DMS79 (cell line): ENCODE data around the gene CFAP20DC.
"Not testable (repeated sequence)": the region's sequence is repeated elsewhere in the genome, so short reads cannot be mapped to it uniquely, and the experiment has no call there.

Experiments used
- DNase-seq: peaks from one replicate; lab custom pipeline; 2025; lab: John Stamatoyannopoulos, UW

CFAP20DC gene

GRCh38 chr3:58743296-58743695 lies 306.5 kb downstream of the CFAP20DC start:
- no peak for DNase-seq

- no peak for DNase-seq
Observed at GRCh38 chr3:58742239-58742638, 307.6 kb downstream of the CFAP20DC start.

GRCh38 chr3:58737644-58738043 lies 312.2 kb downstream of the CFAP20DC start:
- no peak for DNase-seq

- DNase-seq = no peak
Observed at GRCh38 chr3:58731673-58732072, 318.2 kb downstream of the CFAP20DC start.

GRCh38 chr3:58728723-58729122 lies 321.1 kb downstream of the CFAP20DC start:
- DNase-seq = no peak

GRCh38 chr3:58725326-58725853 lies 324.4 kb downstream of the CFAP20DC start:
- no peak for DNase-seq

GRCh38 chr3:58724336-58724735 lies 325.5 kb downstream of the CFAP20DC start:
- DNase-seq = no peak

- DNase-seq = no peak
Observed at GRCh38 chr3:58723173-58723572, 326.7 kb downstream of the CFAP20DC start.

GRCh38 chr3:58722561-58722960 lies 327.3 kb downstream of the CFAP20DC start:
- DNase-seq = no peak

- no peak for DNase-seq
Observed at GRCh38 chr3:58720526-58720925, 329.3 kb downstream of the CFAP20DC start.

GRCh38 chr3:58719684-58720083 lies 330.1 kb downstream of the CFAP20DC start:
- no peak for DNase-seq

- DNase-seq = no peak
Observed at GRCh38 chr3:58713715-58714401, 336.0 kb downstream of the CFAP20DC start.

- no peak for DNase-seq
Observed at GRCh38 chr3:58711871-58712270, 338.0 kb downstream of the CFAP20DC start.

GRCh38 chr3:58708983-58709382 lies 340.8 kb downstream of the CFAP20DC start:
- not testable (repeated sequence) for DNase-seq

- no peak for DNase-seq
Observed at GRCh38 chr3:58708116-58708791, 341.6 kb downstream of the CFAP20DC start.

GRCh38 chr3:58707390-58707930 lies 342.4 kb downstream of the CFAP20DC start:
- DNase-seq = no peak

GRCh38 chr3:58706395-58707167 lies 343.2 kb downstream of the CFAP20DC start:
- no peak for DNase-seq

- DNase-seq = no peak
Observed at GRCh38 chr3:58704745-58705144, 345.1 kb downstream of the CFAP20DC start.

GRCh38 chr3:58704304-58704703 lies 345.5 kb downstream of the CFAP20DC start:
- not testable (repeated sequence) for DNase-seq

- no peak for DNase-seq
Observed at GRCh38 chr3:58698246-58698645, 351.6 kb downstream of the CFAP20DC start.

GRCh38 chr3:58697561-58697960 lies 352.3 kb downstream of the CFAP20DC start:
- no peak for DNase-seq

GRCh38 chr3:58696813-58697212 lies 353.0 kb downstream of the CFAP20DC start:
- not testable (repeated sequence) for DNase-seq
